Measurements from ENCODE around the gene MED15.

The MED15 gene

DNA sequence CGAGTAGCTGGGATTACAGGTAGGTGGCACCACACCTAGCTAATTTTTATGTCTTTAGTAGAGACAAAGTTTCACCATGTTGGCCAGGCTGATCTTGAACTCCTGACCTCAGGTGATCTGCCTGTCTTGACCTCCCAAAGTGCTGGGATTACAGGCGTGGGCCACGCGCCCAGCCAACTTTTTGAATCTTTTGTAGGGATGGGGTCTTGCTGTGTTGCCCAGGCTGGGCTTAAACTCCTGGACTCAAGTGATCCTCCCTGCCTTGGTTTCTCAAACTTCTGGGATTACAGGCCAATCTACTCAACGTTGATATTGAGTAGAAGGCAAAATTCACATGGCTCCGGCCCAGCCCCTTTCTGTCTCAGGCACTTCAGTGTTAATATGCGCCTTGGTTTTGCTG lies 93.9 kb downstream of the MED15 start:
- H3K27me3 ChIP-seq: no peaks in the 10 kb centered on the region
- no peak overlapping the region for H3K27ac ChIP-seq
- no peaks in the 10 kb centered on the region for H3K4me1 ChIP-seq (ENCODE audit: control insufficient read depth in 1 of 2, insufficient read depth in 1 of 2, low read depth in 1 of 2, low read length in 1 of 2)
- H3K9me3 ChIP-seq: no peaks in the 10 kb centered on the region
- TF ChIP-seq, protein P1, sequence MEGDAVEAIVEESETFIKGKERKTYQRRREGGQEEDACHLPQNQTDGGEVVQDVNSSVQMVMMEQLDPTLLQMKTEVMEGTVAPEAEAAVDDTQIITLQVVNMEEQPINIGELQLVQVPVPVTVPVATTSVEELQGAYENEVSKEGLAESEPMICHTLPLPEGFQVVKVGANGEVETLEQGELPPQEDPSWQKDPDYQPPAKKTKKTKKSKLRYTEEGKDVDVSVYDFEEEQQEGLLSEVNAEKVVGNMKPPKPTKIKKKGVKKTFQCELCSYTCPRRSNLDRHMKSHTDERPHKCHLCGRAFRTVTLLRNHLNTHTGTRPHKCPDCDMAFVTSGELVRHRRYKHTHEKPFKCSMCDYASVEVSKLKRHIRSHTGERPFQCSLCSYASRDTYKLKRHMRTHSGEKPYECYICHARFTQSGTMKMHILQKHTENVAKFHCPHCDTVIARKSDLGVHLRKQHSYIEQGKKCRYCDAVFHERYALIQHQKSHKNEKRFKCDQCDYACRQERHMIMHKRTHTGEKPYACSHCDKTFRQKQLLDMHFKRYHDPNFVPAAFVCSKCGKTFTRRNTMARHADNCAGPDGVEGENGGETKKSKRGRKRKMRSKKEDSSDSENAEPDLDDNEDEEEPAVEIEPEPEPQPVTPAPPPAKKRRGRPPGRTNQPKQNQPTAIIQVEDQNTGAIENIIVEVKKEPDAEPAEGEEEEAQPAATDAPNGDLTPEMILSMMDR (IDR thresholded peaks at IDR 0.05): no peak
- no peak overlapping the region for H3K4me3 ChIP-seq (ENCODE audit: low read depth in 1 of 2, low read length in 1 of 2)
- H3K36me3 ChIP-seq: no peaks in the 10 kb centered on the region

DNA sequence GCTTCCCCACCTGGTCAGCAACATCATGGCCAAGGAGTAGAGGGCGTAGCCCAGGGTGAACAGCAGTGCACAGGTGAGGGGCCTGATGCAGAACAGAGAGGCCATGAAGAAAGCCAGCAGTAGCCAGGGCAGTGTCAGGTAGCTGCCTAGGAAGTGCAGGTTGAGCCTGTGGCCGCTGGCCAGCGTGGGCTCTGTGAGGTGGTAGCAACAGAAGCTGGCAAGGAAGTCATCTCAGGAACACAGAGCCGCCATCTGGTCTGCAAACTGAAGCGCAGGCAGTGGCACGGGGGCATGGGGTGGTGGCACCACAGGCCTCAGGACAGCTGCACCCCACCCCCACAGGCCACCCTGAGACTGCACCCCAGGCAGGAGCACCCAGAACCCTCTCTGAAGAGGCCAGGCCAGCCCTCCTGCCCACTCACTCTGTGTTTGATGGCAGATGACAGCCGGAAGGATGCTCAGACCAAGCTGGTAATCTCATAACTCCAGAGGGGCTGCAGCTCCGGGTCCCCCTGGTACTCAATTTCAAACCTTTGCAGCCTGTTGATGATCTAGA lies 95.3 kb downstream of the MED15 start:
- Histone ChIP-seq H3K36me3 (no peaks in the 10 kb centered on the region), H3K4me3 (ENCODE audit: low read depth in 1 of 2, low read length in 1 of 2) (no peak overlapping the region), H3K4me1 (ENCODE audit: control insufficient read depth in 1 of 2, insufficient read depth in 1 of 2, low read depth in 1 of 2, low read length in 1 of 2) (no peaks in the 10 kb centered on the region), H3K9me3 (no peaks in the 10 kb centered on the region), H3K27me3 (no peaks in the 10 kb centered on the region), H3K27ac (no peak overlapping the region)
- TF ChIP-seq, protein P1 (IDR thresholded peaks at IDR 0.05): no peak

DNA sequence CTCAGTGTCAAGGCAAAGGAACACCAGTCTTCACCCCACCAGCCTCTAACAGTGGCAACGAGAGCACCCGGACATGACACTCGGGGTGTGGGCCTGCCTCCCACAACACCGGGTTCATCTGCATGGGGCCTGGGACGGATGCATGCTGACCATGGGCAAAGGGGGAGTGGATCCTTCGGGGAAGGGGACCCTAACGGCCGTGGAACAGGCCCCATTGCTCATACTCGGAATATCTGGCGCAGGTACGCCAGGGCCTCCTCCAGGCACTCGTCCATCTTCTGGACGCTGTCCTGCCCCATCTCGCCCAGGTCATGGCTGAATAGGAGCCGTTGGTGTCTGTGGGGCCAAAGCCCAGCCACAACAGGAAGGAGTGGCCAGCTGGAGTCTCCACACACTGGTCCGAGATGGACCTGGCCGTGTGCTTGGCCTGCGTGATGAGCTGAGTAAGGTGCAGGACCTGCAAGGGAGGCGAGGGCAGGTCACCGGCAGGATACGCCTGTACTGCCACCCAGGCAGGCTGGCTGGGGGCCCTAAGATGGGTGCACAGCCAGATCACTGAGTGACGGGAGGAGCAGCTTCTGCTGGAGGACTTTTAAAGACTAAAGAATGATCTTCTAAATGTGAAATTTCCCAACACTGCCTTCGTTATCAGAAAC lies 96.8 kb downstream of the MED15 start:
- TF ChIP-seq, protein P1 (IDR thresholded peaks at IDR 0.05): no peak
- Histone ChIP-seq H3K9me3 (no peaks in the 10 kb centered on the region), H3K36me3 (no peaks in the 10 kb centered on the region), H3K4me3 (ENCODE audit: low read depth in 1 of 2, low read length in 1 of 2) (no peak overlapping the region), H3K4me1 (ENCODE audit: control insufficient read depth in 1 of 2, insufficient read depth in 1 of 2, low read depth in 1 of 2, low read length in 1 of 2) (no peaks in the 10 kb centered on the region), H3K27me3 (no peaks in the 10 kb centered on the region), H3K27ac (no peak overlapping the region)

DNA sequence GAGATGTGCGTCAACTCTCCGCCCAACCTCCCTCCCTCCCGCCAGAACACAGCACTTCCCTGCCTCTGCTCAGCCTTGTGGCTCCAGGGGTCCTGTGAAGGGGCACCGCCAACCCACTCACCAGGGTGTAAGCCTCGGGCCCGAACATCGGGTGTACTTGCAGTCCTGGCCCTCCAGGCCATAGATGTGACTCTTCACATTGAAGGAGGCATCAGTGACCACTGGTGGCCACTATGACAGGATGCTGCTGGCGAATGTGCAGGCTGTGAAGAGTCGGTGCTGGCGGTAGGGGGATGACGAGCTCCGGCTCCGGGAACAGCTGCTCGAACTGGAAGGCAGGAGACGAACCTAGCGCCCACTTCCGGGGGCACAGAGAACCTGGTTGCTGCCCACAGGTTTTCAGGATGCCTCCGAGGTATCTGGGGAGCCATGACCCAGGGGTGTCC lies 97.4 kb downstream of the MED15 start:
- H3K27me3 ChIP-seq: no peaks in the 10 kb centered on the region
- TF ChIP-seq, protein P1 (IDR thresholded peaks at IDR 0.05): no peak

DNA sequence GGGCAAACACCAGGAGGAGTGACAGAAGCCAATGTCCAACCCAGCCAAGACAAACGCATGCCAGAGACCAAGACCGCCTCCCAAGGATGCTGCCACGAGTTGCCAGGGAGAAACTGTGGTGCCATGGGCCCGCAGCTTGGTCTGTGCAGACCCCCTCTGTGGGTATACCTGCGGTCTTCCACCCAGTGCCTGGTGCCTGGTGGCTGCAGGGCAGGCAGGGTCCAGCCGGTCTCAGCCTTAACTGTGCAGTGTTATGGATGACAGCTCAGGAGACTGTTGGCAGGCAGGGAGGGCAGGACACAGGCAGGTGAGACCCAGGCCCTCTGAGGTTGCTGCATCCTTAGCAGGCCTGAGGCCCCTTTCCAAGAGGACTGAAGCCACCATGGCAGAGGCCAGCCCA lies 97.9 kb downstream of the MED15 start:
- Histone ChIP-seq H3K4me1 (ENCODE audit: control insufficient read depth in 1 of 2, insufficient read depth in 1 of 2, low read depth in 1 of 2, low read length in 1 of 2) (no peaks in the 10 kb centered on the region), H3K36me3 (no peaks in the 10 kb centered on the region), H3K4me3 (ENCODE audit: low read depth in 1 of 2, low read length in 1 of 2) (no peak overlapping the region), H3K27ac (no peak overlapping the region), H3K27me3 (no peaks in the 10 kb centered on the region), H3K9me3 (no peaks in the 10 kb centered on the region)
- TF ChIP-seq, protein P1 (IDR thresholded peaks at IDR 0.05): no peak

More for the DNA sequence above, 97.4 kb downstream of the MED15 start:
- Histone ChIP-seq H3K4me3 (ENCODE audit: low read depth in 1 of 2, low read length in 1 of 2) (no peak overlapping the region), H3K27ac (no peak overlapping the region), H3K36me3 (no peaks in the 10 kb centered on the region), H3K4me1 (ENCODE audit: control insufficient read depth in 1 of 2, insufficient read depth in 1 of 2, low read depth in 1 of 2, low read length in 1 of 2) (no peaks in the 10 kb centered on the region), H3K9me3 (no peaks in the 10 kb centered on the region)
